NK-92 treated with Interleukin-12 subunit alpha and Interleukin-12 subunit beta, amount 100 ng/mL, for 24 hours (cell line): ENCODE data around the gene NRG2.

ENCODE experiments used
- DNase-seq: peaks from one replicate; lab custom pipeline; 2025; lab: John Stamatoyannopoulos, UW

NRG2 gene

DNA sequence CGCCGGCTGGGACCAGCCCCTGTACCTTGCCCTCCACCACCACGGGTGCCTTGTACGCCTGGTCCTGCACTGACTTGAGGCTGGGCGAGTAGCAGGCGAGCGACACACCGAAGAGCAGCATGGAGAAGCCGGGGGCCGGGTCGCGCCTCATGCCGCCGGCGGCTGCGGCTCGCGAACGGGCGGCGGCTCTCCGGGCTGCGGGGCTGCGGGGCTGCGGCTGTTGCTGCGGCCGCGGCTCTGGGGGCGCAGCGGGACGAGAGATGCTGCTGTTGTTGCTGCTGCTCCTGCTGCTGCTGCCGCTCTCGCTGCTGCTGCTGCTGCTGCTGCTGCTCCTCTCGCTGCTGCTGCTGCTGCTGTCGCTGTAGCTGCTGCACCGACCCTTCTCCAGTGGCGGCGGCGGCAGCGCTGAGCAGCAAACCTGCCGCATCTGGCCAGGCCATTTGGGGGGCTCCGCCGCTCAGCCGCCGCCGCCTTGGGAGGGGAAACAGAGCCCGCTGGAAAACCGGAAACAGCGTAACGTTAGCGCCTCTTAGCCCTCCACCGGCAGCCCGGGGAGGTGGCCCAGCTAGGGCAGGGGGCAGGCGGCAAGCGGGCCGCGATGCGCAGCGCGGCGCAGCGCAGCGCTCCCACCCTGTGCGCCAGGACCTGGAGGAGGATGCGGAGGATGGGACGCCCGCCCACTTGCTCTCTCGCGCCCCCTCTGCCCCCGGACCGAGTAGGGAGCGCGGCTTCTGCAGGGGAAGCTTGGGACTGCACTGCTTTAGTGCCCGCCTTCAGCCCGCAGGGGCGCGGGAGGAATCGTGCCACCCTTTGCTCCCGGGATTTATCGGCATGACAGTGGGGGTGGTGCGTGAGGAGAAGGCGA lies at the start of gene NRG2:
NRG2 (minus strand) TSS at position 657 of the 865 bp plus-strand sequence.
- DNase-seq = no peak

DNA sequence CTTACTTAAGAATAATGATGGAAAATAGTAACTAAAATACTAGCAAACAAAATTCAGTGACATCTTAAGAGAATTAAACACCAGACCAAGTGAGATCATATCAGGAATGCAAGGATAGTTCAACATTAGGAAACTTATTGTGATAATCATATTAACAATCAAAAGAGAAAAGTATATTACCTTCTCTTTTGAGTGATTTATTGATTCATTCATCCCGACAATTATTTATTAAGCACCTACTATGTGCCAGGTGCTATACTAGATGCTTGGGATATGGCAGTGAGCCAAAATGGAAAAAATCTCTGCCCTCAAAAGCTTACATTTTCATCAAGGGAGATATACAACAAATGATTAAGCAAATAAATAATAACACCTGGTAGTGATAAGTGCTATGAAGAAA lies 47.2 kb upstream of the NRG2 start:
- DNase-seq = no peak

DNA sequence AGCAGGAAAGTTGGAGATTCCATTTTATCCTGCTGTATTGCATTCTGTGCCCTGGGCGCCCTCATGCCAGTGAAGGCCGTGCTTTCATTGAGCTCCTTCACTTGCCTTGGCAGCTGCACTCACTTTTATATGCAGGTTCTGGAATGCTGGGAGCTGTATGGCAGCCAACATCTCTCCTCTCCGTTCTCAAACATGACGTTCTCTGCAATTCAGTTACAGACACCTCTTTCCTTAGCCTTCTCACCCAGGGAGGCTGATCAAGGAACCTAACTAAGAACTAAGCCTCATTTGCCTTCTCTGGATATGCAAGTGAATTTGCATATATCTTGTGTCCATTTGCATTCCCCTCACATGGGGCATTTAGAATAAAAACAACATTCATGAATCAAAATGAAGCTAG lies 41.4 kb upstream of the NRG2 start:
- DNase-seq = no peak

DNA sequence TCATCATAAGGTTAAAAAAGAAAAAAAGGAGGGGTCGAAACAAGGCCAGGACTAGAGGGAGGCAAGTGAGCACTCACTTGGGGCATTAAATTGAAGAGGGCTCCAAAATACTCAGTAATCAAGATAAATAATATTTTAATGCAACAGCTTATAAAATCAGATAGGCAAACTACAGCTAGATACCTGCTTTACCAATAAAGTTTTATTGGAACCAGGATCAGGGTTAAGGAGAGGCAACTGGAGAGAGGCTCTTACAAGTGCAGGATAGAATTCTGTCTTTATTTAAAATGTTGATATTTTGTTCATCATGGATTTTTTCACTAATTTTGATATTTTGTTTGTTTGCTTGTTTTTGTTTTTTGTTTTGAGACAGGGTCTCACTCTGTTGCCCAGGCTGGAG lies 40.6 kb upstream of the NRG2 start:
- no peak for DNase-seq

- DNase-seq = no peak
Observed at GRCh38 chr5:140083120-140083519, 40.0 kb upstream of the NRG2 start.

- no peak for DNase-seq
Observed at GRCh38 chr5:140076788-140077187, 33.7 kb upstream of the NRG2 start.

GRCh38 chr5:140076142-140076541 lies 33.0 kb upstream of the NRG2 start:
- no peak for DNase-seq

- no peak for DNase-seq
Observed at GRCh38 chr5:140075371-140075770, 32.3 kb upstream of the NRG2 start.

DNA sequence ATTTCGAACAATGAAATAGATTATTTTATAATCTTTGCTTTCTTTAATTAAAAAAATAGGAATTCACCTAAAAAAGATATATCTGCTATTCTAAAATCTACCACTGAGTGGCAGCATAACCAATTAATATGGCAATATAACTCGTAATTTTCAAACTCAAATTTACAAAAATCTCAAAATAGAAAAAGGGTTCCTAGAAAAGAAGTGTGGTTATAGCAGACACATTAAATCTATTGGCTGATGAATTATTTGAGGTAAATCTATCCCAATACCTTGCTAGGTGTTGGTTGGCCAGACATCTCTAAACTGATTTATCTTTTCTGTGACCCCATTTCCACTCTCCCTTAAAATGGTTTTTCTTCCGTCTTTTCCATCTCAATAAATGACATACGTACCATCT lies 30.2 kb upstream of the NRG2 start:
- DNase-seq = no peak

GRCh38 chr5:140072812-140073211 lies 29.7 kb upstream of the NRG2 start:
- no peak for DNase-seq

- DNase-seq = no peak
Observed at GRCh38 chr5:140060816-140061215, 17.7 kb upstream of the NRG2 start.

- no peak for DNase-seq
Observed at GRCh38 chr5:140058212-140058932, 15.3 kb upstream of the NRG2 start.

DNA sequence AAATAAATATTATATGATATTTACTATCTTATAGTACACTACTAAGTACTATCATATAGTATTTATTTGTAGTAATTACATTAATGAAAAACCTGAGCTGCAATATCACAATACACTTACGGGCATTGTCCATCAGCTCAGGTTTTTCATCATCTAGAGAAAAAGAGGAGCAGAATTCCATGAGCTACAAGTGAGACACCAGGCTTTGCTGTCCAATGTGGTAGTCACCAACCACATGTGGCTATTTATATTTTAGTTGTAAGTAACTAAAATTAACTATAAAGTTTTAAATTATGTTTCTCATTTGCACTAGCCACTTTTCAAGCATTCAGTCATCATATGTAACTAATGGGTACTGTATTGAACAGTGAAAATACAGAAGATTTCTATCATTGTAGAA lies 13.8 kb upstream of the NRG2 start:
- no peak for DNase-seq

DNA sequence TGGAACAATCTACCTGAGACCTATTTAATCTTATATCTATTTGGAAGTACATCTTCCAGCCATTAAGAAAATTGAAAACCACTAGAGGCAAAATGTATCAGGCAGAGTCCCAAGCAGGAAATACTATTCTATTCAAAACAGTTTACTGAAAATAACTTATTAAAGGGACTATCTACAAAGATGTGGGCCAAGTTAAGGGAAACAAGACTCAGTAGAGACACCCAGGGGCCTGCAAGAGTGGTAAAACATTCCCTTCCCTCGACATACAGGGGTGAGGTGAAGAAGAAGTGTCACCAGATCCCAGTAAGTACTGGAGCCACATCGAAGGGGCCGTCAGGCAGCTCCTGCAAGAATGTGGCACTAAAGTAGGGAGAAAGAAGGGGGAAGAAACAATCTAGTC lies 12.1 kb upstream of the NRG2 start:
- DNase-seq = no peak

- no peak for DNase-seq
Observed at GRCh38 chr5:140054086-140054689, 11.1 kb upstream of the NRG2 start.

DNA sequence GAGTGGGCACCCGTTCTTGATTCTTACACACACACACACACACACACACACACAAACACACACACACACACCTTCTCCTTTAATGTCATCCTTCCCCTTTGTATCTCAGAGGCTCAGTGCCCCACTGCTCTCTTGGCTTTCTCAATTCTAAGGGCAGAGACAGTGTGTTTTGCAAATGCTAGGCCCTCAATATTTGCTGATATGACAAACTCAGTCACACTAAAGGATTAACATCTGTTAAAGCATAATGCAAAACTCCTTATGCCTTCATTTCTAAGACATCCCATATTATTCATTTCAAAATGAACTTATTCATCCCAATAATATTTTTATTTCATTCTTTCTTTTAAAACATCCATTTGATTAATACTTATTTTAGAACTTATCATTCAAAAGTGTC lies 8.9 kb upstream of the NRG2 start:
- DNase-seq = no peak

- DNase-seq = no peak
Observed at GRCh38 chr5:140049713-140050112, 6.6 kb upstream of the NRG2 start.

GRCh38 chr5:140049205-140049604 lies 6.1 kb upstream of the NRG2 start:
- no peak for DNase-seq

GRCh38 chr5:140044041-140044440 lies 942 bp upstream of the NRG2 start:
- DNase-seq = no peak

DNA sequence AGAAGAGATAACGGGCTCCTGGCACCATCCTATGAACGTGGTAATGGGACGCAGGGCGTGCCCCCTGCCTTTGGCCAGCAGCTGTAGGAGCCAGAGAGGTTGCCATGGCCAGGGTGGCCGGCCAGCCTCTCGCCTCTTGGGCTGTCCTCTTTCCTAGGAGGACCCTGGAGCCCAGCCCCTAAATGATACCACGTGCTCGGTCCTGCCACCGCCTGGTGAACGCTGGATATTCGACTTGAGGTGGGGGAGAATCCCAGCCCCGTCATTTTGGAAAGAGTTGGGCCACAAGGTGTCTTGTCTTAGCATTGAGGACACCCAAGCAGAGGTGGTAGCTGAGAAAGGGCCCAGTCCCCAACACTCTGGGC lies 391 bp upstream of the NRG2 start:
- DNase-seq = no peak

GRCh38 chr5:140042393-140042642 lies 781 bp downstream of the NRG2 start:
- DNase-seq = no peak

- DNase-seq = no peak
Observed at GRCh38 chr5:140041492-140042392, 1.4 kb downstream of the NRG2 start.
